SK-N-SH treated with all-trans-retinoic acid at 6 μM for 48 hours (cell line): ENCODE results near the gene GABBR1.

ENCODE experiments used
- ATAC-seq: fragments of 200-7000 bp; cut with Tn5 transposase; 3 replicates; pipeline ENCODE4 v1.9.1; 2020; ENCODE audit warnings: mild to moderate bottlenecking, moderate library complexity
- ARNTL ChIP-seq: fragments of 450-650 bp; formaldehyde crosslinking; IDR thresholded peaks from 2 replicates; pipeline ENCODE4 v1.5.0; 2020; ENCODE audit warnings: low read depth, mild to moderate bottlenecking, moderate library complexity, borderline replicate concordance
- BACH2 ChIP-seq: fragments of 250-450 bp; sonication (Bioruptor Pico); IDR thresholded peaks from 2 replicates; pipeline ENCODE4 v1.9.0; 2021; ENCODE audit warnings: mild to moderate bottlenecking, borderline replicate concordance
- CSDC2 ChIP-seq: fragments of 250-450 bp; sonication (Bioruptor Pico); IDR thresholded peaks from 2 replicates; pipeline ENCODE4 v1.5.0; 2020; ENCODE audit warnings: mild to moderate bottlenecking, moderate library complexity
- CSRNP3 ChIP-seq: fragments of 250-450 bp; sonication (Bioruptor Pico); IDR thresholded peaks from 2 replicates; pipeline ENCODE4 v1.5.1; 2021; ENCODE audit warnings: mild to moderate bottlenecking, moderate library complexity
- GLIS3 ChIP-seq: fragments of 250-450 bp; sonication (Bioruptor Pico); IDR thresholded peaks from 2 replicates; pipeline ENCODE4 v1.5.0; 2020; ENCODE audit warnings: mild to moderate bottlenecking, moderate library complexity
- ISL1 ChIP-seq: fragments of 250-450 bp; sonication (Bioruptor Pico); IDR thresholded peaks from 2 replicates; pipeline ENCODE4 v2.1.2; 2022; ENCODE audit warnings: mild to moderate bottlenecking, moderate library complexity
- OSR1 ChIP-seq: fragments of 250-450 bp; sonication (Bioruptor Pico); IDR thresholded peaks from 2 replicates; pipeline ENCODE4 v1.8.0; 2022; ENCODE audit warnings: moderate library complexity, mild to moderate bottlenecking, inconsistent platforms
- POU6F1 ChIP-seq: fragments of 250-450 bp; sonication (Bioruptor Pico); IDR thresholded peaks from 2 replicates; pipeline ENCODE4 v1.8.0; 2021; ENCODE audit warnings: low read depth, mild to moderate bottlenecking, moderate library complexity, borderline replicate concordance
- PPARA ChIP-seq: fragments of 250-450 bp; sonication (Bioruptor Pico); IDR thresholded peaks from 2 replicates; pipeline ENCODE4 v1.5.0; 2020; ENCODE audit warnings: mild to moderate bottlenecking, borderline replicate concordance
- RARB ChIP-seq: fragments of 250-450 bp; sonication (Bioruptor Pico); IDR thresholded peaks from 2 replicates; pipeline ENCODE4 v1.8.0; 2021; ENCODE audit warnings: mild to moderate bottlenecking, moderate library complexity
- SNAI2 ChIP-seq: fragments of 250-450 bp; sonication (Bioruptor Pico); IDR thresholded peaks from 2 replicates; pipeline ENCODE4 v1.5.0; 2020; ENCODE audit warnings: mild to moderate bottlenecking, moderate library complexity
- ZC3H10 ChIP-seq: fragments of 250-450 bp; sonication (Bioruptor Pico); IDR thresholded peaks from 2 replicates; pipeline ENCODE4 v1.5.1; 2021; ENCODE audit warnings: mild to moderate bottlenecking, moderate library complexity
- ZFP3 ChIP-seq: fragments of 250-450 bp; sonication (Bioruptor Pico); IDR thresholded peaks from 2 replicates; pipeline ENCODE4 v1.5.0; 2020; ENCODE audit warnings: mild to moderate bottlenecking, moderate library complexity
- ZFP30 ChIP-seq: fragments of 450-650 bp; formaldehyde crosslinking; IDR thresholded peaks from 2 replicates; pipeline ENCODE4 v1.5.0; 2022; ENCODE audit warnings: mild to moderate bottlenecking, moderate library complexity
- ZNF565 ChIP-seq: fragments of 450-650 bp; formaldehyde crosslinking; conservative IDR thresholded peaks from 2 replicates; pipeline ENCODE4 v1.5.0; 2020; ENCODE audit warnings: low read depth, mild to moderate bottlenecking, moderate library complexity
- ZNF70 ChIP-seq: fragments of 450-650 bp; formaldehyde crosslinking; IDR thresholded peaks from 2 replicates; pipeline ENCODE4 v1.5.0; 2020; ENCODE audit warnings: mild to moderate bottlenecking, moderate library complexity
- ZNF8 ChIP-seq: fragments of 450-650 bp; formaldehyde crosslinking; IDR thresholded peaks from 2 replicates; pipeline ENCODE4 v1.5.0; 2020; ENCODE audit warnings: mild to moderate bottlenecking, moderate library complexity
- TF ChIP-seq, protein P1 (sequence below): fragments of 250-450 bp; sonication (Bioruptor Pico); IDR thresholded peaks from 2 replicates; pipeline ENCODE4 v1.5.0; 2020; ENCODE audit warnings: mild to moderate bottlenecking, moderate library complexity
- TF ChIP-seq, protein P2 (sequence below): fragments of 250-450 bp; sonication (Bioruptor Pico); IDR thresholded peaks from 2 replicates; pipeline ENCODE4 v1.8.0; 2020; ENCODE audit warnings: mild to moderate bottlenecking, moderate library complexity, borderline replicate concordance
- TF ChIP-seq, protein P3 (sequence below): fragments of 250-450 bp; sonication (Bioruptor Pico); IDR thresholded peaks from 2 replicates; pipeline ENCODE4 v1.5.1; 2020; ENCODE audit warnings: low read depth, mild to moderate bottlenecking, moderate library complexity

The GABBR1 gene

DNA sequence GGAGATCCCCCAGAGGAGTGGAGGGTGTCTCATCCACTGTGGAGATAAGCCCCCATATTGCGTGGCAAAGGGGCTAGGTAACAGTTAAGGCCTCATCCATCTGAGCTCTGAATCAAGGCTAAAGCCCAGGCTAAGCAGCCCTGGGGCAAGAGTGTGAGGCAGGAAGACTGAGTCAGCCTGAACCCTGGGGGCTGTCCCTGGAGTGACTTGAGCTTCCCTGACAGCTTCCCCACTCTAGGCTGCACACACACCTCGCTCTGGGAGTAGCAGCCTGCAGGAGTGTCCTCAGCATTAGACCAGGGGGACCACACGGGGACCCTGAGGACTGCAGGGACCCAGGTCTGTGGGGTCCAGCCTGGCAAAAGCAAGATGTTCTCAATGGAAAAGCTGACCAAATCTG lies 101.3 kb downstream of the GABBR1 start:
- ATAC-seq: no peak
- TF ChIP-seq, protein P1, sequence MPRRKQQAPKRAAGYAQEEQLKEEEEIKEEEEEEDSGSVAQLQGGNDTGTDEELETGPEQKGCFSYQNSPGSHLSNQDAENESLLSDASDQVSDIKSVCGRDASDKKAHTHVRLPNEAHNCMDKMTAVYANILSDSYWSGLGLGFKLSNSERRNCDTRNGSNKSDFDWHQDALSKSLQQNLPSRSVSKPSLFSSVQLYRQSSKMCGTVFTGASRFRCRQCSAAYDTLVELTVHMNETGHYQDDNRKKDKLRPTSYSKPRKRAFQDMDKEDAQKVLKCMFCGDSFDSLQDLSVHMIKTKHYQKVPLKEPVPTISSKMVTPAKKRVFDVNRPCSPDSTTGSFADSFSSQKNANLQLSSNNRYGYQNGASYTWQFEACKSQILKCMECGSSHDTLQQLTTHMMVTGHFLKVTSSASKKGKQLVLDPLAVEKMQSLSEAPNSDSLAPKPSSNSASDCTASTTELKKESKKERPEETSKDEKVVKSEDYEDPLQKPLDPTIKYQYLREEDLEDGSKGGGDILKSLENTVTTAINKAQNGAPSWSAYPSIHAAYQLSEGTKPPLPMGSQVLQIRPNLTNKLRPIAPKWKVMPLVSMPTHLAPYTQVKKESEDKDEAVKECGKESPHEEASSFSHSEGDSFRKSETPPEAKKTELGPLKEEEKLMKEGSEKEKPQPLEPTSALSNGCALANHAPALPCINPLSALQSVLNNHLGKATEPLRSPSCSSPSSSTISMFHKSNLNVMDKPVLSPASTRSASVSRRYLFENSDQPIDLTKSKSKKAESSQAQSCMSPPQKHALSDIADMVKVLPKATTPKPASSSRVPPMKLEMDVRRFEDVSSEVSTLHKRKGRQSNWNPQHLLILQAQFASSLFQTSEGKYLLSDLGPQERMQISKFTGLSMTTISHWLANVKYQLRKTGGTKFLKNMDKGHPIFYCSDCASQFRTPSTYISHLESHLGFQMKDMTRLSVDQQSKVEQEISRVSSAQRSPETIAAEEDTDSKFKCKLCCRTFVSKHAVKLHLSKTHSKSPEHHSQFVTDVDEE (CRISPR knock-in tag): no peak
- TF ChIP-seq ZNF8 (CRISPR knock-in tag) (no peak), GLIS3 (CRISPR knock-in tag) (no peak), PPARA (no peak), SNAI2 (no peak), OSR1 (CRISPR knock-in tag) (no peak), ISL1 (CRISPR knock-in tag) (no peak), ARNTL (CRISPR knock-in tag) (no peak), ZC3H10 (no peak)

- no peak for ATAC-seq
- TF ChIP-seq POU6F1 (no peak), ZFP3 (CRISPR knock-in tag) (no peak), OSR1 (CRISPR knock-in tag) (no peak), SNAI2 (no peak), CSDC2 (CRISPR knock-in tag) (no peak), RARB (CRISPR knock-in tag) (no peak), BACH2 (no peak), ZFP30 (CRISPR knock-in tag) (no peak), ZNF8 (CRISPR knock-in tag) (no peak), PPARA (no peak), ZNF70 (CRISPR knock-in tag) (no peak), ZC3H10 (no peak), ZNF565 (CRISPR knock-in tag) (no peak), ISL1 (CRISPR knock-in tag) (no peak), CSRNP3 (CRISPR knock-in tag) (no peak)
- TF ChIP-seq, protein P1 (CRISPR knock-in tag): no peak
- TF ChIP-seq, protein P2, sequence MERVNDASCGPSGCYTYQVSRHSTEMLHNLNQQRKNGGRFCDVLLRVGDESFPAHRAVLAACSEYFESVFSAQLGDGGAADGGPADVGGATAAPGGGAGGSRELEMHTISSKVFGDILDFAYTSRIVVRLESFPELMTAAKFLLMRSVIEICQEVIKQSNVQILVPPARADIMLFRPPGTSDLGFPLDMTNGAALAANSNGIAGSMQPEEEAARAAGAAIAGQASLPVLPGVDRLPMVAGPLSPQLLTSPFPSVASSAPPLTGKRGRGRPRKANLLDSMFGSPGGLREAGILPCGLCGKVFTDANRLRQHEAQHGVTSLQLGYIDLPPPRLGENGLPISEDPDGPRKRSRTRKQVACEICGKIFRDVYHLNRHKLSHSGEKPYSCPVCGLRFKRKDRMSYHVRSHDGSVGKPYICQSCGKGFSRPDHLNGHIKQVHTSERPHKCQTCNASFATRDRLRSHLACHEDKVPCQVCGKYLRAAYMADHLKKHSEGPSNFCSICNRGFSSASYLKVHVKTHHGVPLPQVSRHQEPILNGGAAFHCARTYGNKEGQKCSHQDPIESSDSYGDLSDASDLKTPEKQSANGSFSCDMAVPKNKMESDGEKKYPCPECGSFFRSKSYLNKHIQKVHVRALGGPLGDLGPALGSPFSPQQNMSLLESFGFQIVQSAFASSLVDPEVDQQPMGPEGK (CRISPR knock-in tag): no peak
- TF ChIP-seq, protein P3, sequence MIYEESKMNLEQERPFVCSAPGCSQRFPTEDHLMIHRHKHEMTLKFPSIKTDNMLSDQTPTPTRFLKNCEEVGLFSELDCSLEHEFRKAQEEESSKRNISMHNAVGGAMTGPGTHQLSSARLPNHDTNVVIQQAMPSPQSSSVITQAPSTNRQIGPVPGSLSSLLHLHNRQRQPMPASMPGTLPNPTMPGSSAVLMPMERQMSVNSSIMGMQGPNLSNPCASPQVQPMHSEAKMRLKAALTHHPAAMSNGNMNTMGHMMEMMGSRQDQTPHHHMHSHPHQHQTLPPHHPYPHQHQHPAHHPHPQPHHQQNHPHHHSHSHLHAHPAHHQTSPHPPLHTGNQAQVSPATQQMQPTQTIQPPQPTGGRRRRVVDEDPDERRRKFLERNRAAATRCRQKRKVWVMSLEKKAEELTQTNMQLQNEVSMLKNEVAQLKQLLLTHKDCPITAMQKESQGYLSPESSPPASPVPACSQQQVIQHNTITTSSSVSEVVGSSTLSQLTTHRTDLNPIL (CRISPR knock-in tag): no peak
Observed at GRCh38 chr6:29530671-29531310, 102.2 kb downstream of the GABBR1 start.
